CD4-positive, alpha-beta T cell treated with Interleukin-12 subunit alpha and Interleukin-12 subunit beta, for 1 hour (primary cell): ENCODE measurements around the gene ZMIZ1.

ENCODE experiments used
- DNase-seq: peaks from one replicate; pipeline ENCODE4 v3.0.0-alpha.2; 2020

The ZMIZ1 gene

GRCh38 chr10:79314761-79315601 is 246.2 kb downstream of the ZMIZ1 start:
- DNase-seq = no peak

GRCh38 chr10:79315602-79315920 is 246.8 kb downstream of the ZMIZ1 start:
- DNase-seq = no peak

- DNase-seq = no peak
Observed at GRCh38 chr10:79316671-79317431, 248.1 kb downstream of the ZMIZ1 start.

GRCh38 chr10:79318369-79318768 is 249.6 kb downstream of the ZMIZ1 start:
- DNase-seq = no peak

GRCh38 chr10:79319115-79319771 is 250.5 kb downstream of the ZMIZ1 start:
- DNase-seq = no peak

GRCh38 chr10:79320316-79320715 is 251.6 kb downstream of the ZMIZ1 start:
- no peak for DNase-seq

- DNase-seq = no peak
Observed at GRCh38 chr10:79320820-79321493, 252.2 kb downstream of the ZMIZ1 start.

- DNase-seq = no peak
Observed at GRCh38 chr10:79321494-79321882, 252.7 kb downstream of the ZMIZ1 start.

GRCh38 chr10:79321951-79322350 is 253.2 kb downstream of the ZMIZ1 start:
- no peak for DNase-seq

GRCh38 chr10:79322616-79323543 is 254.1 kb downstream of the ZMIZ1 start:
- DNase-seq = peak; percentile 79

GRCh38 chr10:79323602-79324001 is 254.8 kb downstream of the ZMIZ1 start:
- DNase-seq = no peak

GRCh38 chr10:79324032-79324695 is 255.4 kb downstream of the ZMIZ1 start:
- DNase-seq = no peak

- DNase-seq = no peak
Observed at GRCh38 chr10:79326361-79327089, 257.8 kb downstream of the ZMIZ1 start.

- no peak for DNase-seq
Observed at GRCh38 chr10:79327090-79327457, 258.3 kb downstream of the ZMIZ1 start.

GRCh38 chr10:79328147-79328701 is 259.5 kb downstream of the ZMIZ1 start:
- no peak for DNase-seq

- no peak for DNase-seq
Observed at GRCh38 chr10:79328737-79329504, 260.2 kb downstream of the ZMIZ1 start.

GRCh38 chr10:79329529-79329928 is 260.8 kb downstream of the ZMIZ1 start:
- DNase-seq = no peak

GRCh38 chr10:79331226-79331625 is 262.5 kb downstream of the ZMIZ1 start:
- DNase-seq = no peak

GRCh38 chr10:79331709-79332108 is 262.9 kb downstream of the ZMIZ1 start:
- DNase-seq = peak; percentile 79
